K562 (cell line): ENCODE results near the gene CRY2. TPM values are rescaled to one million over a fixed set of nuclear protein-coding genes. Genes with fewer than 3 reads are reported as not detected.
A peak's percentile ranks its signal among the peaks of the same experiment; 100 is the strongest.

Experiments used
- EP300 ChIP-seq: IDR thresholded peaks from 2 replicates; pipeline ENCODE4 v1.6.1; 2012; ENCODE audit warnings: low read length, improper control_type of control experiment
- ETV1 ChIP-seq: fragments of 450-650 bp; conservative IDR thresholded peaks from 2 replicates; pipeline ENCODE4 v1.6.1; 2016; ENCODE audit warnings: missing genetic modification characterization, control low read depth, low read depth, missing compliant biosample characterization
- FOXM1 ChIP-seq, 2 experiments: fragments of 450-650 bp in 1 of 2; sonication (generic) in 1 of 2; formaldehyde crosslinking in 1 of 2; IDR thresholded peaks; 2 replicates each; pipeline versions ENCODE4 v1.6.1 to v1.9.0; 2017 to 2022; ENCODE audit warnings: low read depth in 2 of 2, mild to moderate bottlenecking in 2 of 2, missing genetic modification reagents in 1 of 2, moderate library complexity in 1 of 2
- JUND ChIP-seq, 2 experiments: IDR thresholded peaks; 2 replicates in 1 of 2; 3 replicates in 1 of 2; pipeline ENCODE4 v1.6.1; 2011; ENCODE audit warnings: borderline replicate concordance in 2 of 2, low read depth in 2 of 2, low read length in 2 of 2, improper control_type of control experiment in 1 of 2, missing biosample characterization in 1 of 2, missing genetic modification characterization in 1 of 2, missing genetic modification reagents in 1 of 2
- KDM2B ChIP-seq: fragments of 250-450 bp; sonication (Bioruptor Pico); IDR thresholded peaks from 2 replicates; pipeline ENCODE4 v1.8.0; 2021; ENCODE audit warnings: mild to moderate bottlenecking, moderate library complexity
- POLR2AphosphoS5 ChIP-seq: IDR thresholded peaks from 2 replicates; pipeline ENCODE4 v1.6.1; 2011; ENCODE audit warnings: mild to moderate bottlenecking, low read depth, low read length, moderate library complexity; ENCODE audit not compliant: control insufficient read depth, insufficient read depth
- POLR2B ChIP-seq: fragments of 450-650 bp; IDR thresholded peaks from 2 replicates; pipeline ENCODE4 v1.6.1; 2018; ENCODE audit warnings: low read depth; ENCODE audit not compliant: partially characterized antibody
- RAD51 ChIP-seq: fragments of 450-650 bp; IDR thresholded peaks from 2 replicates; pipeline ENCODE4 v1.7.1; 2016; ENCODE audit warnings: low read depth, mild to moderate bottlenecking, borderline replicate concordance
- RCOR1 ChIP-seq, 2 experiments: IDR thresholded peaks; 2 replicates each; pipeline ENCODE4 v1.6.1; 2012; ENCODE audit warnings: low read depth in 2 of 2, low read length in 2 of 2, borderline replicate concordance in 1 of 2, improper control_type of control experiment in 1 of 2
- SLC30A9 ChIP-seq: fragments of 250-450 bp; sonication (Bioruptor Pico); IDR thresholded peaks from 2 replicates; pipeline ENCODE4 v1.8.0; 2022; ENCODE audit warnings: mild to moderate bottlenecking, moderate library complexity
- ZNF668 ChIP-seq: fragments of 250-450 bp; sonication (Bioruptor Pico); IDR thresholded peaks from 2 replicates; pipeline ENCODE4 v1.8.0; 2022; ENCODE audit warnings: mild to moderate bottlenecking, inconsistent platforms
- ZNF766 ChIP-seq: fragments of 200-800 bp; sonication (Bioruptor generic); conservative IDR thresholded peaks from 2 replicates; pipeline ENCODE4 v1.6.1; 2016; ENCODE audit warnings: missing genetic modification characterization, missing compliant biosample characterization
- polyA plus RNA-seq, 8 experiments: library from polyadenylated mRNA; depleted of rRNA in 4 of 8; stranded (reverse) in 5 of 8; unstranded in 3 of 8; fragments of >200 nt; fragmentation: Nextera tagmentation in 2 of 8; fragmentation: Illumina TruSeq in 1 of 8; extraction: Ambion mirVana in 2 of 8; extraction: Trizol in 1 of 8; gene quantifications; 2 replicates each; pipeline versions ENCODE4 v1.2.1 to v1.2.3, GENCODE V29; 2011 to 2014; ENCODE audit warnings: inconsistent platforms in 1 of 8, missing spikeins in 1 of 8
- total RNA-seq, 7 experiments: library from RNA; depleted of rRNA in 6 of 7; stranded (reverse); fragments of >200 nt in 6 of 7; fragmentation: Illumina TruSeq in 2 of 7; extraction: Trizol in 2 of 7; gene quantifications; 2 replicates each; pipeline versions ENCODE4 v1.2.1 to v1.2.3, GENCODE V29; 2011 to 2021; ENCODE audit warnings: low replicate concordance in 1 of 7
- TF ChIP-seq, protein P1 (sequence below): fragments of 250-450 bp; sonication (Bioruptor Pico); IDR thresholded peaks from 2 replicates; pipeline ENCODE4 v1.5.0; 2021; ENCODE audit warnings: mild to moderate bottlenecking, moderate library complexity
- TF ChIP-seq, protein P2 (sequence below): fragments of 450-650 bp; IDR thresholded peaks from 2 replicates; pipeline ENCODE4 v1.6.1; 2014; ENCODE audit warnings: low read depth, mild to moderate bottlenecking, moderate library complexity, borderline replicate concordance
- TF ChIP-seq, protein P3 (sequence below): sonication (generic); formaldehyde crosslinking; IDR thresholded peaks from 2 replicates; pipeline ENCODE4 v1.9.0; 2022; ENCODE audit warnings: mild to moderate bottlenecking, missing genetic modification reagents
- TF ChIP-seq, protein P4 (sequence below), 2 experiments: fragments of 150-350 bp in 1 of 2; IDR thresholded peaks; 2 replicates each; pipeline ENCODE4 v1.6.1; 2012 to 2016; ENCODE audit warnings: low read depth in 2 of 2, low read length in 2 of 2, mild to moderate bottlenecking in 1 of 2, moderate library complexity in 1 of 2

Gene CRY2
- total and polyA plus RNA-seq, 9 of the 15 experiments (the other 6 are each of a cell fraction or from before 2014, with no cell fraction given), result 2.3 to 23.9 (median 14.8) TPM

DNA sequence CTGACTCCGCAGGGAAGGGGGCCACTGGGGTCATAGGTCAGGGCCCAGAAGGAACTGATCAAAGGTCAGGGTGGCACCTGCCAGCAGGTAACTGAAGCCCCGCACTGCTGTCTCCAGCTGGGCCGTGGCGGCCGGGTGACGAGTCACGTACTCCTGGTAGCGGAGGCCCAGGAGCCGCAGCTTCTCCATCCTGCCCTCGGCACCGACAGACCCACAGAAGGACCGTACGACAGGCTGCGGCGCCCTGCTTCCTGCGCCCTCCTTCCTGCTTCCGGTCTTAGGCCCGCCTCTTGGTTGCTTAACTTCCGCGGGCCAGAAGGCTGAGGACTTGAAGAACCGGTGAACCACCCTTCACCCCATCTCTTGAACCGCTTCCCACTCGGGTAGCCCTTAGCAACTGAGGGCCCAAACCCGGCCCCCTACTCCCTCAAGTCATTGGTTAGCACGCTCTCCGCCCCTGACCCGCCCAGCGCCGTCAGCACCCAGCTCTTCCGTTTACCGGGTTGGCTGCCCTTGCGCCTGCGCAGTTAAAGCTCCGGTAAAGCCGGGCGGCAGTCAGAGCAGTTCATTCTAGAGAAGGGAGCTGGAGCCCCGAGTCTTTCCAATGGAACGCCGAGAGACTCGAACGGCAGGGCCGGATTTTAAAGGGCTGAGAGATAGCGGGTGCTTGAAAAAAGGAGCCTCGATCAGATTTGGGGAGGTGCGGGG, 70.5 kb downstream of the CRY2 start, which contains the start of gene PEX16 (continued):
- TF ChIP-seq, protein P1, sequence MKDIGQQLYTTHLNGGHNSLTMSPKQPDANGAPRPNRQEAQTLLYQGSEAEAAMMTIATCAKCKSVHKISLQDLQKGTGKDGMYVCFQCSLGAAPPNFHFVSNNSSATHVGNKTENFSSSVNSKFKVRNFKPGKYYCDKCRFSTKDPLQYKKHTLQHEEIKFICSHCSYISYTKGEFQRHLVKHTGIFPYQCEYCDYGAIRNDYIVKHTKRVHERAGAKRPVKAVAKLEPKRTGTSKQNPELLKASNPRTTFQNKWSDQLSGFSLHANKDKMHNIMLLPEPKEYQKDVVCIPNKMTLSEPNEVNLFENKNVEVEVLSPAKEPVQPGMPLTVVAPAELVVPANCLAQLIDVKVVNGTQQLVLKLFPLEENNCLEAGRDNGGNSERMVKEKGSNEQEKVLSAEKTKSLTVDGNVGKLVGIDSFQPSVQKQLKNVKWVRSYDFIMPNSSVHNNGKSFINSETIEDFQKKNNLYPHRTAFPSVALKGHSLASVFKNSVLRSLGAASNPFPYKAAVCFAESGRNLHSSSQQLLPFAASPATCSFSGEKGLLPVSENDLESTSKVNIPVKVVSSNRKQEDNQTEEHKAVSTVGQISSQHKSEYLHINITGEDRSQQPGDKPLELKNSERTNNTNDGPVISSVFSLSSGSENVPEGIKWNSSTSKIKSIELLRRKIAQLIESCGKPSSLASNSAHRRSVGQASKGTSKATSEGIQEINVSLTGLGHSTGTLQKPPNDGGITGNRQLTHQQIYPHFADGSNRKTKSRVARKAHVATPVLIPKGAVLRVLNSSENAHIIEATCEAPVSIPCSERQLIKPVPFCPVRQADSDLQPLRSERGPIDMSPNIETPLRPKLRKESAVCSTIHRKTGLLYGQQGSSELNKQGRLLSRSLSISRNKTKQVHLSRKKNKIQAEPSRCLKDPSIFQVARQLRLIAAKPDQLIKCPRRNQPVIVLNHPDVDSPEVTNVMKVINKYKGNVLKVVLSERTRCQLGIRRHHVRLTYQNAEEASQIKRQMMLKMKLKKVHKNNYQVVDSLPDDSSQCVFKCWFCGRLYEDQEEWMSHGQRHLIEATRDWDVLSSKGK (CRISPR knock-in tag), result no peak
- no peak for TF ChIP-seq SLC30A9 (CRISPR knock-in tag)
- TF ChIP-seq JUND (IDR thresholded peaks at IDR 0.05; ENCODE audit: borderline replicate concordance, low read depth, low read length), result 0 out of 2 replicates have a peak, but pooled peaks have one; percentile 32
- no peak for TF ChIP-seq JUND (tag; IDR thresholded peaks at IDR 0.05; ENCODE audit: borderline replicate concordance, low read depth, low read length)
- TF ChIP-seq RAD51, result 0 out of 2 replicates have a peak, but pooled peaks have one; percentile 17
- TF ChIP-seq, protein P2, sequence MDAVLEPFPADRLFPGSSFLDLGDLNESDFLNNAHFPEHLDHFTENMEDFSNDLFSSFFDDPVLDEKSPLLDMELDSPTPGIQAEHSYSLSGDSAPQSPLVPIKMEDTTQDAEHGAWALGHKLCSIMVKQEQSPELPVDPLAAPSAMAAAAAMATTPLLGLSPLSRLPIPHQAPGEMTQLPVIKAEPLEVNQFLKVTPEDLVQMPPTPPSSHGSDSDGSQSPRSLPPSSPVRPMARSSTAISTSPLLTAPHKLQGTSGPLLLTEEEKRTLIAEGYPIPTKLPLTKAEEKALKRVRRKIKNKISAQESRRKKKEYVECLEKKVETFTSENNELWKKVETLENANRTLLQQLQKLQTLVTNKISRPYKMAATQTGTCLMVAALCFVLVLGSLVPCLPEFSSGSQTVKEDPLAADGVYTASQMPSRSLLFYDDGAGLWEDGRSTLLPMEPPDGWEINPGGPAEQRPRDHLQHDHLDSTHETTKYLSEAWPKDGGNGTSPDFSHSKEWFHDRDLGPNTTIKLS, result 0 out of 2 replicates have a peak, but pooled peaks have one; percentile 29
- peak; percentile 74; the same call in 1 of the 2 replicates for TF ChIP-seq ZNF766 (CRISPR knock-in tag)
- peak in 1 of 2 experiments; percentile 63; a peak in 2 of 4 replicates for TF ChIP-seq RCOR1 (IDR thresholded peaks at IDR 0.05; ENCODE audit: borderline replicate concordance in 1 of 2, low read depth in 2 of 2, low read length in 2 of 2)
- peak; percentile 86 for TF ChIP-seq POLR2B
- TF ChIP-seq ETV1 (tag), result peak; percentile 56; the same call in 1 of the 2 replicates
- TF ChIP-seq, protein P3, sequence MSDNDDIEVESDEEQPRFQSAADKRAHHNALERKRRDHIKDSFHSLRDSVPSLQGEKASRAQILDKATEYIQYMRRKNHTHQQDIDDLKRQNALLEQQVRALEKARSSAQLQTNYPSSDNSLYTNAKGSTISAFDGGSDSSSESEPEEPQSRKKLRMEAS, result 0 out of 2 replicates have a peak, but pooled peaks have one; percentile 33
- TF ChIP-seq EP300, result peak; percentile 25; the same call in 1 of the 2 replicates
- no peak for TF ChIP-seq KDM2B (CRISPR knock-in tag)
- TF ChIP-seq FOXM1 (IDR thresholded peaks at IDR 0.05; ENCODE audit: low read depth), result peak; percentile 64
- TF ChIP-seq FOXM1 (CRISPR knock-in tag; IDR thresholded peaks at IDR 0.05; ENCODE audit: low read depth), result no peak
- TF ChIP-seq, protein P4, sequence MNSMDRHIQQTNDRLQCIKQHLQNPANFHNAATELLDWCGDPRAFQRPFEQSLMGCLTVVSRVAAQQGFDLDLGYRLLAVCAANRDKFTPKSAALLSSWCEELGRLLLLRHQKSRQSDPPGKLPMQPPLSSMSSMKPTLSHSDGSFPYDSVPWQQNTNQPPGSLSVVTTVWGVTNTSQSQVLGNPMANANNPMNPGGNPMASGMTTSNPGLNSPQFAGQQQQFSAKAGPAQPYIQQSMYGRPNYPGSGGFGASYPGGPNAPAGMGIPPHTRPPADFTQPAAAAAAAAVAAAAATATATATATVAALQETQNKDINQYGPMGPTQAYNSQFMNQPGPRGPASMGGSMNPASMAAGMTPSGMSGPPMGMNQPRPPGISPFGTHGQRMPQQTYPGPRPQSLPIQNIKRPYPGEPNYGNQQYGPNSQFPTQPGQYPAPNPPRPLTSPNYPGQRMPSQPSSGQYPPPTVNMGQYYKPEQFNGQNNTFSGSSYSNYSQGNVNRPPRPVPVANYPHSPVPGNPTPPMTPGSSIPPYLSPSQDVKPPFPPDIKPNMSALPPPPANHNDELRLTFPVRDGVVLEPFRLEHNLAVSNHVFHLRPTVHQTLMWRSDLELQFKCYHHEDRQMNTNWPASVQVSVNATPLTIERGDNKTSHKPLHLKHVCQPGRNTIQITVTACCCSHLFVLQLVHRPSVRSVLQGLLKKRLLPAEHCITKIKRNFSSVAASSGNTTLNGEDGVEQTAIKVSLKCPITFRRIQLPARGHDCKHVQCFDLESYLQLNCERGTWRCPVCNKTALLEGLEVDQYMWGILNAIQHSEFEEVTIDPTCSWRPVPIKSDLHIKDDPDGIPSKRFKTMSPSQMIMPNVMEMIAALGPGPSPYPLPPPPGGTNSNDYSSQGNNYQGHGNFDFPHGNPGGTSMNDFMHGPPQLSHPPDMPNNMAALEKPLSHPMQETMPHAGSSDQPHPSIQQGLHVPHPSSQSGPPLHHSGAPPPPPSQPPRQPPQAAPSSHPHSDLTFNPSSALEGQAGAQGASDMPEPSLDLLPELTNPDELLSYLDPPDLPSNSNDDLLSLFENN (IDR thresholded peaks at IDR 0.05; ENCODE audit: low read depth in 2 of 2, low read length in 2 of 2), result peak; percentile 13 to 98; a peak in 3 of 4 replicates
- peak; percentile 61; the same call in 1 of the 2 replicates for TF ChIP-seq POLR2AphosphoS5
- no peak for TF ChIP-seq ZNF668 (CRISPR knock-in tag)
